GM20000 (cell line): ENCODE results near the gene CNGA4.

ENCODE experiments used
- DNase-seq: peaks from one replicate; pipeline ENCODE4 v3.0.0; 2012; ENCODE audit warnings: low spot score
- CTCF ChIP-seq: IDR thresholded peaks from 2 replicates; pipeline ENCODE4 v1.5.1; 2012; ENCODE audit warnings: mild to moderate bottlenecking, control low read depth; ENCODE audit errors: extremely low read depth, missing control alignments

CNGA4 gene

GRCh38 chr11:6201481-6201880, 37.4 kb upstream of the CNGA4 start:
- no peak for TF ChIP-seq CTCF
- DNase-seq = no peak

GRCh38 chr11:6202041-6202440, 36.8 kb upstream of the CNGA4 start:
- no peak for DNase-seq

GRCh38 chr11:6203327-6203726, 35.6 kb upstream of the CNGA4 start:
- DNase-seq = peak; percentile 38
- TF ChIP-seq CTCF = no peak

More at GRCh38 chr11:6202041-6202440, 36.8 kb upstream of the CNGA4 start:
- no peak for TF ChIP-seq CTCF

- no peak for TF ChIP-seq CTCF
Measured at GRCh38 chr11:6204706-6205105, 34.2 kb upstream of the CNGA4 start.

GRCh38 chr11:6205366-6205765, 33.5 kb upstream of the CNGA4 start, which contains the start of gene C11orf42:
TSS of gene C11orf42 (plus strand) at chr11:6205557. CDS start at chr11:6205616, 59 bp downstream.
- no peak for TF ChIP-seq CTCF
- DNase-seq = no peak

More at GRCh38 chr11:6204706-6205105, 34.2 kb upstream of the CNGA4 start:
- DNase-seq = no peak

- DNase-seq = no peak
Measured at GRCh38 chr11:6206456-6207180, 32.3 kb upstream of the CNGA4 start.

More at GRCh38 chr11:6206456-6207180, 32.3 kb upstream of the CNGA4 start:
- no peak for TF ChIP-seq CTCF
